GM18526 (cell line): Measurements from ENCODE around the gene LTBP4.

Experiments used
- POLR2A ChIP-seq: IDR thresholded peaks from 3 replicates; pipeline ENCODE4 v1.6.1; 2011; ENCODE audit not compliant: insufficient read length; ENCODE audit errors: extremely low read depth

The LTBP4 gene

DNA sequence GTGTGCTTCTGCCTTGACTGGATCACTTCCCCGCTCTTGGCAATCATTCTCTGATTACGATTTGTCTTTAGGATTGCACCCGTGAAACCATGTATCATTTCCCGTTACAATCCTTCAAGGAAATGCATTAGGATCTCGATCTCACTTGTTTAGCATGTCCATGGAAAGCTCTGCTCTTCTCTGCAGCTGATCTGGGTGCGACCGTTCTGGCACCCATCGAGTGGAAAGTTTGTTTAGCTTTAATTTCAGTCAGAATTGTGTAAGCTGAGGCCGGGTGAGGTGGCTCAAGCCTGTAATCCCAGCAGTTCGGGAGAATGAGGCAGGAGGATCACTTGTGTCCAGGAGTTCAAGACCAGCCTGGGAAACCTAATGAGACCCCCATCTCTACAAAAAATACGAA lies 58.4 kb downstream of the LTBP4 start:
- TF ChIP-seq POLR2A = no peak

DNA sequence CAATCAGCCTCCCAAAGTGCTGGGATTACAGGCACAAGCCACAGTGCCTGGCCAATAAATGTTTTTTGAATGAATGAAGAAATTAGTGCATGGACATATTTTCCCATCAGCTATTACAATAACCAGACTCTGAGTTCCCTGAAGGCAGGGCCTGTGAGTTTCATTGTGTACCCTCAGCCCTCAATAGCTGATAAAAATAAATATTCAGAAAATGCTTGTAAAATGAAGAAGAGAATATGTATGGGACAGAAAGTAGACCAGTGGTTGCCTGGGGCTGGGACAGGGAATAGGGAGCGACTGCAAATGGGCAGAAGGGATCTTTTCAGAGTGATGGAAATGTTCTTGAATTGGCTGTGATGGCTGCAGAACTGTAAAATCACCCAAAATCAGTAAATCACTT lies 60.4 kb downstream of the LTBP4 start:
- no peak for TF ChIP-seq POLR2A

GRCh38 chr19:40662925-40663694 lies 61.9 kb downstream of the LTBP4 start:
- TF ChIP-seq POLR2A = no peak

GRCh38 chr19:40663695-40664692 lies 62.8 kb downstream of the LTBP4 start:
- no peak for TF ChIP-seq POLR2A

DNA sequence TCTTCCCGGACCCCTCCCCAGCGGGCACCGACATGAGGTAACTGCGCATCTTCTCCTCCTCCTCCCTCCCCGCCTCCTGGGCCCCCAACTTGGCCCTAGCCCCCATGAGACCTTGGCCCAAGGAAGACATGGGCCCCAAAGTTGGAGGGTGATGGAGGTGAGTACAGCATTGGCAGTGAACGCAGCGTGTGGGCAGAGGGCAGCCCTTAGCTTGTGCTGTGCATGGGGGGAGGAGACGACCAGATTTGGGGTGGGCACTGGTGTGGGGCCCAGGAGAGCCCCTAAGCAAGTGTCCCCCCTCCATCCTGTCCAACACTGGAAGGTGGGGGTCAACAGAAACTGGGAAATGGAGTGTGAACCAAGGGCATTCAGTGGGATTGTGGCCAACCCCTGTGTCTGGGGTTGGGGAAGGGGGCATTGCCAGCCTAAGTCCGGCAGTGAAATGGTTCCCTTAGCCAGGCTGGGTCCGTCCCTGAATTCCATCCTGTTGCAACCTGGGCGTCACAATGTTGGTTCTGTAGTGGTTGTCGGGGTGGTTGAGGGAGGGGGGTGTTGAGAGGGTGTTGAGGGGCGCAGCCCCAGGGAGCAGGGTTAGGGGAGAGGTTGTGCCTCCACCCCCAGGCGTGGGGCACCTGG lies 65.8 kb downstream of the LTBP4 start:
- no peak for TF ChIP-seq POLR2A

DNA sequence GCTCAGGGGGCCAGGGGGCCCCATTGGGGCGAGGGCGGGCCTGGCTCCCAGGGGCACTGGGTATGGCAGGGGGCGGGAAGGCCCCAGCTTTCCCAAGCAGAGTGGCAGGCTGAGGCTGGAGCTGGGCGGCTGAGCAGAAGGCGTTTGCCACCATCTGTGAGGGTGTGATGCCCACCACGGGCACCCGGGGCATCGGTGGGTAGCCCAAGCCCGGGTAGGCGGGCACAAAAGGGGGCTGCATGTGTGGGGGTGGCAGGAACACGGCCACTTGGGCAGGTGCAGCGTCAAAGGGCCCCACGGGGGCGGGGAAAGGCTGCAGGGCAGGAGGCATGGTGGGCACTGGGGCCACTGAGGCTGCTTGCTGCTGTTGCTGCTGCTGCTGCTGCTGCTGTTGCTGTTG lies 66.4 kb downstream of the LTBP4 start:
- no peak for TF ChIP-seq POLR2A

GRCh38 chr19:40668991-40669614 lies 67.9 kb downstream of the LTBP4 start:
- no peak for TF ChIP-seq POLR2A

DNA sequence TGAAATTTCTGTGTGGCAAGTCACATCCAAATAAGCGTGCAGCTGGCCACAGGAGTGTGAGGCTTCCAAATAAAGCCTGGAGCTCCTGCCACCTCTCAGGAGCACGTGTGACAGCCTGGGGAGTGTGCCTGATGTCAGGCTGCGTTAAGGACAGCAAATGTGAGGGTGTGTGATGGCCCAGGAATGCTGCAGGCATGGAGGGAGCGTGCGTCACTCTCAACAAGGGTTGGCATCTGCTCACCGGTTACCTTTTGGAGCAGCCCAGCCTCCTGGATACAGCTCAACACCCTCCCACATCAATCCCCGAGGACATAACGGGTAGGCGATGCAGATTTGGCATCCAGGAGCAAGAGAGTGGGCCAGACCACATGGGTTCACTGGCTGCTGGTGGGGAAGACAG lies 70.2 kb downstream of the LTBP4 start:
- no peak for TF ChIP-seq POLR2A

- no peak for TF ChIP-seq POLR2A
Observed at GRCh38 chr19:40672038-40672437, 70.9 kb downstream of the LTBP4 start.

DNA sequence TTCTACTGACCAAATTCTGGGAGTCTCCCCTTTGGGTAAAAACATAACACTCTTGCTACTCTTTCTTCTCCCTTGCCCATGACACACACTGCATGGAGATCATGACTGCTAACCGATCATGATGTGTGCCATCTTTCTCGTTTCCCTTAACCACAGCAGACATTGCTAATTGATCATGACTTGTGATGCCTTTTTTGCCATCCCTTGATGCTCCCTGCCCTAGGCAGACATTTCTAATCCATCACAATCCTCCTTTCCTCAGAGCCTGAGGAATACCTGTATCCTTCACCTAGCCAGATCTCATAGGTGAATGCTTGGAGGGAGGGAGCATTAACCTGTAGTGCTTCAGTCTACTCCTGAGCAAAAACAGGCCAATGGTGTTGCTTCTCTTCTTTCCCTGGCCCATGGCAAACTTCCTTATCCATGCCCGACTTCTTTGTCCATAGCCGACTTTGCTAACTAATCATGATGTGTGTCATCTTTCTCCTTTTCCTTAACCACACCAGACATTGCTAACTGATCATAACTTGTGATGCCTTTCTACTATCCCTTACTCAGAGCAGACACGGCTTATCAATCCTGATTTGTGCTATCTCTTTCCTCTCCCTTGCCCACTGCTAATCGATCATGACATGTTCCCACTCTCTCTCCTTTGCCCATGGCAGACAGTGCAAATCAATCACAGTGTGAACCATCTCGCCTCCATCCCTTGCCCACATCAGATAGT lies 71.6 kb downstream of the LTBP4 start:
- no peak for TF ChIP-seq POLR2A

DNA sequence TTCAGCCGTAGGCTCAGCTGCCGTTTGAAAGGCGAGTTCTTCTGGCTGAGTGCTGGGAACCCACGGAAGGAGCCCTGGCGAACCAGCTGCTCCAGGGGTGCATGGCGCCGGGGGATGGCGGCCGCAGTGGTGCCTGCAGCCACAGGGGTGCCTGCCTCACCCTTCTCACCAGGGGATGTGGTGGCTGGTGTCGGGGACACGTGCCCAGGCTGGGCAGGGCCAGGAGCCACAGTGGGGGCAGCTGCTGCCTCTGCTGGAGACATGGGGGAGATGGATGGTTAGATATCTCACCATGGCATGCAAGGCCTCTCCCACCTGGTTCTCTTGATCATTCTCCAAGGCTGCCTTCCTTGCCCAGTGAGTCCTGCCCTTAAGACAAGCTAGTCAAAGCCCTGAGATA lies 72.2 kb downstream of the LTBP4 start:
- TF ChIP-seq POLR2A = no peak

- TF ChIP-seq POLR2A = no peak
Observed at GRCh38 chr19:40674291-40674690, 73.1 kb downstream of the LTBP4 start.

GRCh38 chr19:40677156-40677555 lies 76.0 kb downstream of the LTBP4 start:
- TF ChIP-seq POLR2A = no peak
